Endothelial cell of umbilical vein (primary cell): ENCODE data around the gene PCED1B. TPM values are rescaled to one million over a fixed set of nuclear protein-coding genes. Genes with fewer than 3 reads are reported as not detected.

ENCODE experiments used
- BruUV-seq: library from RNA; stranded (reverse); fragments of 400-500 nt; replicated peaks from 2 replicates; lab custom pipeline; 2021; lab: Mats Ljungman, UMichigan
- CTCF ChIA-PET: fragments of 300-600, 350-600 bp; sonication (Branson Sonifier 250); formaldehyde crosslinking; loops from one replicate; lab custom pipeline; 2021; ENCODE audit warnings: antibody characterized with exemption, inconsistent platforms; lab: Charles Lee
- POLR2A ChIA-PET: fragments of 300-600, 350-600 bp; sonication (Branson Sonifier 250); formaldehyde crosslinking; loops from one replicate; lab custom pipeline; 2021; ENCODE audit warnings: antibody characterized with exemption, inconsistent platforms; lab: Charles Lee
- DNase-seq: peaks from one replicate; pipeline ENCODE4 v3.0.0-alpha.2; 2011; ENCODE audit warnings: low read depth, low spot score
- FAIRE-seq: peaks from 2 replicates; lab custom pipeline; 2011; peaks lifted over from hg19 to GRCh38; lab: Jason Lieb, UNC
- H2AFZ ChIP-seq: 2 replicates; pipeline ENCODE4 v1.6.0; 2012; ENCODE audit warnings: low read depth, low read length, control low read depth, inconsistent platforms
- H3K27ac ChIP-seq: 2 replicates; pipeline ENCODE4 v1.5.1; 2011; ENCODE audit warnings: low read depth, mild to moderate bottlenecking, control low read depth, low read length, moderate library complexity; ENCODE audit not compliant: insufficient read depth
- H3K27me3 ChIP-seq, 2 experiments: 2 replicates each; pipeline versions ENCODE4 v1.6.0 to v1.6.1; 2011; ENCODE audit warnings: low read length in 2 of 2, mixed read lengths in 1 of 2; ENCODE audit not compliant: control insufficient read depth in 2 of 2, insufficient read depth in 2 of 2
- H3K36me3 ChIP-seq, 2 experiments: 2 replicates in 1 of 2; 3 replicates in 1 of 2; pipeline ENCODE4 v1.5.1; 2011; ENCODE audit warnings: low read length in 2 of 2, mild to moderate bottlenecking in 1 of 2, moderate library complexity in 1 of 2; ENCODE audit not compliant: control insufficient read depth in 2 of 2, insufficient read depth in 2 of 2; ENCODE audit errors: extremely low read depth in 1 of 2
- H3K4me1 ChIP-seq: 3 replicates; pipeline ENCODE4 v1.5.1; 2011; ENCODE audit warnings: mild to moderate bottlenecking, low read length; ENCODE audit not compliant: control insufficient read depth, insufficient read depth; ENCODE audit errors: extremely low read depth
- H3K4me2 ChIP-seq: 2 replicates; pipeline ENCODE4 v1.6.1; 2011; ENCODE audit warnings: low read length, control low read depth, mixed read lengths; ENCODE audit not compliant: insufficient read depth
- H3K4me3 ChIP-seq, 3 experiments: fragments of 200-600 bp in 1 of 3; sonication (generic), shearing (Covaris generic) in 1 of 3; replicated peaks in 1 of 3; 2 replicates each; pipeline ENCODE4 v1.5.1; 2011 to 2016; ENCODE audit warnings: control low read depth in 3 of 3, low read length in 3 of 3, mild to moderate bottlenecking in 2 of 3, inconsistent platforms in 1 of 3, low read depth in 1 of 3, moderate library complexity in 1 of 3; ENCODE audit not compliant: insufficient read depth in 1 of 3
- H3K79me2 ChIP-seq: 2 replicates; pipeline ENCODE4 v1.6.0; 2012; ENCODE audit warnings: low read length, inconsistent platforms; ENCODE audit not compliant: control insufficient read depth, insufficient read depth
- H3K9ac ChIP-seq: replicated peaks from 2 replicates; pipeline ENCODE3; 2011; ENCODE audit warnings: low read length, control low read depth; ENCODE audit not compliant: insufficient read depth; ENCODE audit errors: extremely low read depth
- H3K9me1 ChIP-seq: replicated peaks from 3 replicates; pipeline ENCODE4 v1.6.0; 2011; ENCODE audit warnings: mild to moderate bottlenecking, low read length; ENCODE audit not compliant: control insufficient read depth, insufficient read depth; ENCODE audit errors: extremely low read depth
- H3K9me3 ChIP-seq: replicated peaks from 2 replicates; pipeline ENCODE4 v1.5.1; 2012; ENCODE audit warnings: low read length, inconsistent platforms; ENCODE audit not compliant: control insufficient read depth, insufficient read depth
- H4K20me1 ChIP-seq: replicated peaks from 2 replicates; pipeline ENCODE3; 2011; ENCODE audit warnings: mild to moderate bottlenecking, low read length; ENCODE audit not compliant: control insufficient read depth, insufficient read depth; ENCODE audit errors: extremely low read depth
- CTCF ChIP-seq, 2 donors: IDR thresholded peaks; 1 replicate in 1 of 2; 2 replicates in 1 of 2; pipeline ENCODE4 v1.5.1; 2011; ENCODE audit warnings: low read length in 2 of 2, mild to moderate bottlenecking in 2 of 2, moderate library complexity in 2 of 2, control low read depth in 1 of 2, inconsistent platforms in 1 of 2, low read depth in 1 of 2; ENCODE audit not compliant: insufficient read depth in 1 of 2; ENCODE audit errors: extremely low read depth in 1 of 2
- EZH2 ChIP-seq: IDR thresholded peaks from 2 replicates; pipeline ENCODE4 v1.6.1; 2012; ENCODE audit warnings: borderline replicate concordance, low read depth, mild to moderate bottlenecking, moderate library complexity, low read length, inconsistent platforms; ENCODE audit not compliant: severe bottlenecking
- FOS ChIP-seq: IDR thresholded peaks from 2 replicates; pipeline ENCODE4 v1.6.1; 2011; ENCODE audit warnings: mild to moderate bottlenecking, low read length, moderate library complexity, borderline replicate concordance; ENCODE audit not compliant: insufficient read depth
- GATA2 ChIP-seq: IDR thresholded peaks from 2 replicates; pipeline ENCODE4 v1.7.0; 2011; ENCODE audit warnings: low read depth, mild to moderate bottlenecking, moderate library complexity, mixed read lengths, low read length; ENCODE audit not compliant: insufficient read length, insufficient read depth
- JUN ChIP-seq: IDR thresholded peaks from 2 replicates; pipeline ENCODE4 v1.6.1; 2011; ENCODE audit warnings: borderline replicate concordance, low read depth; ENCODE audit not compliant: insufficient read length, insufficient read depth
- MAX ChIP-seq: IDR thresholded peaks from 2 replicates; pipeline ENCODE4 v1.6.1; 2011; ENCODE audit not compliant: insufficient read depth, insufficient read length
- MYC ChIP-seq: IDR thresholded peaks from one replicate; pipeline ENCODE4 v1.6.1; 2011; ENCODE audit warnings: mild to moderate bottlenecking, low read depth, low read length
- POLR2A ChIP-seq: IDR thresholded peaks from 2 replicates; pipeline ENCODE4 v1.6.1; 2012; ENCODE audit warnings: low read depth, mild to moderate bottlenecking, control low read depth, low read length
- POLR2AphosphoS5 ChIP-seq: IDR thresholded peaks from 2 replicates; pipeline ENCODE4 v1.6.1; 2012; ENCODE audit warnings: low read depth, mild to moderate bottlenecking, control low read depth, low read length, moderate library complexity; ENCODE audit not compliant: insufficient read depth
- dilution Hi-C: fragments of 300-500 bp; cut with MboI; formaldehyde crosslinking; loops from one replicate; pipeline ENCODE4 v1.15.0; 2019; ENCODE audit warnings: low sequenced_read_pairs; ENCODE audit not compliant: extremely low pct_ligation_motif_present
- intact Hi-C: fragments of 100-400 bp; cut with micrococcal nuclease; formaldehyde crosslinking; loops from one replicate; pipeline ENCODE4 v1.10.0; 2022
- polyA plus RNA-seq, 4 experiments: library from polyadenylated mRNA; depleted of rRNA in 3 of 4; stranded (reverse) in 3 of 4; unstranded in 1 of 4; fragments of >200 nt; gene quantifications; 2 replicates each; pipeline versions ENCODE4 v1.2.1 to v1.2.3, GENCODE V29; 2011 to 2012; ENCODE audit warnings: missing spikeins in 1 of 4
- total RNA-seq: library from RNA; stranded (reverse); gene quantifications from 2 replicates; pipeline ENCODE4 v1.2.3, GENCODE V29; 2021

Gene PCED1B
- total and polyA plus RNA-seq, 2 donors (not counting 3 experiments of a cell fraction or from before 2014, with no cell fraction given), result 1.7 to 2.6 TPM

GRCh38 chr12:47078733-47079467, 521 bp upstream of the PCED1B start:
- H3K27me3 ChIP-seq, result no peaks in the 10 kb centered on the region
- peak overlapping the region; percentile 54 to 78 (median 65) for H3K4me3 ChIP-seq
- H3K9me3 ChIP-seq, result no peaks in the 10 kb centered on the region
- DNase-seq (peak; percentile 39), FAIRE-seq (peak; percentile 80)
- H3K79me2 ChIP-seq, result no peaks in the 10 kb centered on the region
- no peaks in the 10 kb centered on the region for H3K36me3 ChIP-seq
- peak overlapping the region; percentile 95 for H3K4me2 ChIP-seq
- H3K27ac ChIP-seq, result peak overlapping the region; percentile 97
- peak overlapping the region; percentile 92 for H3K9ac ChIP-seq
- peaks cover 13% of the 10 kb centered on the region for H3K4me1 ChIP-seq
- H2AFZ ChIP-seq, result peak overlapping the region; percentile 89
- no peak for TF ChIP-seq MYC
- no peak for TF ChIP-seq FOS
- no peak for TF ChIP-seq POLR2AphosphoS5
- TF ChIP-seq MAX, result no peak
- TF ChIP-seq JUN, result no peak
- no peak for TF ChIP-seq CTCF (IDR thresholded peaks at IDR 0.05; ENCODE audit: extremely low read depth in 1 of 2, insufficient read depth in 1 of 2, low read depth in 1 of 2, low read length in 2 of 2)
- no peak for TF ChIP-seq EZH2
- no peak for TF ChIP-seq POLR2A
- no peak for TF ChIP-seq GATA2
- intact Hi-C loops, result loop anchor here (1.0 kb wide), 1 partner anchor 229 kb away; no protein-coding TSS in a partner anchor
- H4K20me1 ChIP-seq, result no peaks in the 10 kb centered on the region
- BruUV-seq, result no TSS peak
- CTCF ChIA-PET, result interaction anchor here (0.6 to 6.9 kb wide), 24 partner anchors 9 to 608 kb away, joined by 3 to 90 read pairs (median 4); no protein-coding TSS in a partner anchor
- dilution Hi-C loops, result no loop called here
- H3K9me1 ChIP-seq, result no peaks in the 10 kb centered on the region
- POLR2A ChIA-PET, result no interaction called here
